HEK293 (cell line): Measurements from ENCODE around the gene MDN1.

Experiments used
- CTCF ChIA-PET: fragments of 350-600 bp; formaldehyde crosslinking; extraction: SDS; loops from one replicate; lab custom pipeline; 2021; ENCODE audit warnings: antibody characterized with exemption; lab: Yijun Ruan, JAX
- POLR2A ChIA-PET: fragments of 300-600 bp; formaldehyde crosslinking; extraction: SDS; loops from one replicate; lab custom pipeline; 2020; ENCODE audit warnings: antibody characterized with exemption, inconsistent platforms; lab: Yijun Ruan, JAX
- H3K27ac ChIP-seq: fragments of 200-500 bp; sonication (Bioruptor generic); 2 replicates; pipeline ENCODE4 v1.5.1; 2014; ENCODE audit warnings: low read depth, low read length, control low read depth, inconsistent platforms; ENCODE audit errors: extremely low read depth
- H3K36me3 ChIP-seq, 2 experiments: fragments of 200-500 bp in 1 of 2; sonication (Bioruptor generic) in 1 of 2; 1 replicate in 1 of 2; 2 replicates in 1 of 2; pipeline ENCODE4 v1.5.1; 2014 to 2017; ENCODE audit warnings: inconsistent platforms in 2 of 2, low read length in 2 of 2; ENCODE audit not compliant: control insufficient read depth in 2 of 2, insufficient read depth in 1 of 2
- H3K4me1 ChIP-seq: fragments of 200-500 bp; sonication (Bioruptor generic); 2 replicates; pipeline ENCODE4 v1.5.1; 2014; ENCODE audit warnings: mild to moderate bottlenecking, low read length, inconsistent platforms; ENCODE audit not compliant: control insufficient read depth, insufficient read depth
- H3K4me3 ChIP-seq: 2 replicates; pipeline ENCODE4 v1.5.1; 2011; ENCODE audit warnings: low read depth, mild to moderate bottlenecking, control low read depth, low read length, moderate library complexity
- H3K9me3 ChIP-seq: fragments of 200-500 bp; sonication (Bioruptor generic); 2 replicates; pipeline ENCODE4 v1.5.1; 2014; ENCODE audit warnings: low read depth, low read length, inconsistent platforms; ENCODE audit not compliant: control insufficient read depth, insufficient read depth
- GFI1B ChIP-seq: fragments of 450-650 bp; formaldehyde crosslinking; IDR thresholded peaks from 2 replicates; pipeline ENCODE4 v1.5.1; 2016; ENCODE audit warnings: missing biosample characterization, missing genetic modification characterization
- GLI4 ChIP-seq: fragments of 450-650 bp; formaldehyde crosslinking; IDR thresholded peaks from 2 replicates; pipeline ENCODE4 v1.5.1; 2016; ENCODE audit warnings: missing biosample characterization, missing genetic modification characterization
- KLF7 ChIP-seq: fragments of 450-650 bp; formaldehyde crosslinking; IDR thresholded peaks from 2 replicates; pipeline ENCODE4 v1.5.1; 2016; ENCODE audit warnings: missing biosample characterization, missing genetic modification characterization, borderline replicate concordance
- SETDB1 ChIP-seq: IDR thresholded peaks from one replicate; pipeline ENCODE4 v1.6.1; 2017; ENCODE audit warnings: mild to moderate bottlenecking, low read length, moderate library complexity, mixed read lengths; ENCODE audit not compliant: insufficient read length
- ZBTB17 ChIP-seq: fragments of 450-650 bp; formaldehyde crosslinking; IDR thresholded peaks from 2 replicates; pipeline ENCODE4 v1.5.1; 2016; ENCODE audit warnings: missing biosample characterization, missing genetic modification characterization
- ZFP37 ChIP-seq: fragments of 450-650 bp; formaldehyde crosslinking; IDR thresholded peaks from 2 replicates; pipeline ENCODE4 v1.5.1; 2016; ENCODE audit warnings: missing biosample characterization, missing genetic modification characterization
- ZNF157 ChIP-seq: fragments of 450-650 bp; formaldehyde crosslinking; IDR thresholded peaks from 2 replicates; pipeline ENCODE4 v1.5.1; 2016; ENCODE audit warnings: missing biosample characterization, missing genetic modification characterization
- ZNF174 ChIP-seq: fragments of 450-650 bp; formaldehyde crosslinking; IDR thresholded peaks from 2 replicates; pipeline ENCODE4 v1.5.0; 2017; ENCODE audit warnings: missing biosample characterization, mild to moderate bottlenecking, missing genetic modification characterization
- ZNF175 ChIP-seq: fragments of 450-650 bp; formaldehyde crosslinking; IDR thresholded peaks from 2 replicates; pipeline ENCODE4 v1.5.1; 2016; ENCODE audit warnings: missing biosample characterization, missing genetic modification characterization
- ZNF214 ChIP-seq: fragments of 450-650 bp; formaldehyde crosslinking; IDR thresholded peaks from 2 replicates; pipeline ENCODE4 v1.5.1; 2017; ENCODE audit warnings: missing biosample characterization, mild to moderate bottlenecking, missing genetic modification characterization, borderline replicate concordance
- ZNF426 ChIP-seq: fragments of 450-650 bp; formaldehyde crosslinking; IDR thresholded peaks from 2 replicates; pipeline ENCODE4 v1.5.1; 2017; ENCODE audit warnings: missing biosample characterization, missing genetic modification characterization, mild to moderate bottlenecking, inconsistent platforms, moderate library complexity
- ZNF600 ChIP-seq: fragments of 450-650 bp; formaldehyde crosslinking; IDR thresholded peaks from 2 replicates; pipeline ENCODE4 v1.5.1; 2016; ENCODE audit warnings: missing biosample characterization, missing genetic modification characterization
- ZNF664 ChIP-seq: fragments of 450-650 bp; formaldehyde crosslinking; IDR thresholded peaks from 2 replicates; pipeline ENCODE4 v1.5.1; 2016; ENCODE audit warnings: missing biosample characterization, missing genetic modification characterization
- ZSCAN16 ChIP-seq: fragments of 450-650 bp; formaldehyde crosslinking; IDR thresholded peaks from 2 replicates; pipeline ENCODE4 v1.5.1; 2016; ENCODE audit warnings: missing biosample characterization, missing genetic modification characterization
- ZSCAN30 ChIP-seq: fragments of 450-650 bp; IDR thresholded peaks from 2 replicates; pipeline ENCODE4 v1.5.1; 2018; ENCODE audit warnings: missing biosample characterization, mild to moderate bottlenecking, missing genetic modification characterization, moderate library complexity
- TF ChIP-seq, protein P1 (sequence below): fragments of 450-650 bp; formaldehyde crosslinking; IDR thresholded peaks from 2 replicates; pipeline ENCODE4 v1.5.1; 2016; ENCODE audit warnings: missing biosample characterization, missing genetic modification characterization
- TF ChIP-seq, protein P2 (sequence below): fragments of 450-650 bp; formaldehyde crosslinking; IDR thresholded peaks from 2 replicates; pipeline ENCODE4 v1.5.1; 2016; ENCODE audit warnings: missing biosample characterization, missing genetic modification characterization
- TF ChIP-seq, protein P3 (sequence below): fragments of 450-650 bp; formaldehyde crosslinking; IDR thresholded peaks from 2 replicates; pipeline ENCODE4 v1.5.1; 2016; ENCODE audit warnings: missing biosample characterization, missing genetic modification characterization, borderline replicate concordance
- TF ChIP-seq, protein P4 (sequence below): fragments of 450-650 bp; formaldehyde crosslinking; IDR thresholded peaks from 2 replicates; pipeline ENCODE4 v1.5.1; 2016; ENCODE audit warnings: missing biosample characterization, missing genetic modification characterization, low read depth
- TF ChIP-seq, protein P5 (sequence below): fragments of 450-650 bp; formaldehyde crosslinking; IDR thresholded peaks from 2 replicates; pipeline ENCODE4 v1.5.1; 2016; ENCODE audit warnings: missing biosample characterization, missing genetic modification characterization, low read depth
- TF ChIP-seq, protein P6 (sequence below): fragments of 450-650 bp; formaldehyde crosslinking; IDR thresholded peaks from 2 replicates; pipeline ENCODE4 v1.5.1; 2016; ENCODE audit warnings: missing biosample characterization, missing genetic modification characterization

Gene MDN1

DNA sequence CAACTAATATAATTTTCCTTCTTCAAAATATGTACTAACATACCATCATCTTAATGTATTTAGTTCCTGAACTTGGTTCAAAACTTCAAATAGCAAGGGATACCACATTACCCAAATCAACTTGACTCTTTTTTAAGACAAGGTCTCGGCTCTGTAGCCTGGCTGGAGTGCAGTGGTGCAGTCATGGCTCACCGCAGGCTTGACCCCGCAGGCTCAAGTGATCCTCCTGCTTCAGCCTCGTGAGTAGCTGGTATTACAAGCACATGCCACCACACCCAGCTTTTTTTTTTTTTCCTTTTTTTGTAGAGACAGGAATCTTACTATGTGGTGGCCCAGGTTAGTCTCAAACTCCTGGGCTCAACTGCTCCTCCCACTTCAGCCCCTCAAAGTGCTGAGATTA is 125.2 kb downstream of the MDN1 start:
- H3K36me3 ChIP-seq, result peaks cover 18 to 76% of the 10 kb centered on the region in 2 experiments
- ChIA-PET POLR2A (no interaction called here), CTCF (interaction anchor here (0.6 kb wide), 1 partner anchor 786 kb away, joined by 3 read pairs; no protein-coding TSS in a partner anchor)

DNA sequence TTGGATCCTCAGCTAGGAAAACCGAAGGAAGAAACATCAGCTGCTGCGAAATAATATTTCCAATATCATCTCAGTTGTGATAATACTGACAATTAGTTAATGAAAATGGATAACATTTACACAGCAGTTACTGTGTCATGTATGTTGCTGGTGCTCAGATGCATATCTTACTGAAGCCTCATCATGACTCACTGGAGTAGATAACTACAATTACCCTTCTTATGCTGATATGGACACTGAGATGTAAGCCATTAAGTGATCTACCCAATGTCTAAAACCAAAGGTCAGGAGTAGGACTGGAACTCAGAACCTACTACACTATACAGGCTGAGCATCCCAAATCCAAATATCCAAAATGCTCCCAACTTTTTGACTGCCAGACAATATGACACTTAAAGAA is 126.4 kb downstream of the MDN1 start:
- POLR2A ChIA-PET, result no interaction called here
- Histone ChIP-seq H3K36me3 (peaks cover 13 to 76% of the 10 kb centered on the region in 2 experiments), H3K4me3 (no peak overlapping the region), H3K27ac (no peak overlapping the region), H3K9me3 (no peaks in the 10 kb centered on the region), H3K4me1 (no peaks in the 10 kb centered on the region)
- CTCF ChIA-PET, result no interaction called here
- TF ChIP-seq KLF7 (no peak), ZNF175 (no peak), ZNF174 (tag by site-specific recombination) (no peak), ZSCAN16 (tag by site-specific recombination) (no peak), GFI1B (tag by site-specific recombination) (no peak)

More for the DNA sequence above, 125.2 kb downstream of the MDN1 start:
- Histone ChIP-seq H3K27ac (no peak overlapping the region), H3K4me3 (no peak overlapping the region), H3K9me3 (no peaks in the 10 kb centered on the region), H3K4me1 (no peaks in the 10 kb centered on the region)
- TF ChIP-seq ZSCAN30 (no peak), ZNF664 (tag by site-specific recombination) (no peak), ZNF175 (no peak), SETDB1 (no peak), ZNF600 (tag by site-specific recombination) (no peak), ZFP37 (tag by site-specific recombination) (no peak), KLF7 (no peak), ZNF214 (tag by site-specific recombination) (no peak), GLI4 (tag by site-specific recombination) (no peak), ZSCAN16 (tag by site-specific recombination) (no peak), ZNF426 (no peak), ZNF157 (tag by site-specific recombination) (no peak)
- TF ChIP-seq, protein P1, sequence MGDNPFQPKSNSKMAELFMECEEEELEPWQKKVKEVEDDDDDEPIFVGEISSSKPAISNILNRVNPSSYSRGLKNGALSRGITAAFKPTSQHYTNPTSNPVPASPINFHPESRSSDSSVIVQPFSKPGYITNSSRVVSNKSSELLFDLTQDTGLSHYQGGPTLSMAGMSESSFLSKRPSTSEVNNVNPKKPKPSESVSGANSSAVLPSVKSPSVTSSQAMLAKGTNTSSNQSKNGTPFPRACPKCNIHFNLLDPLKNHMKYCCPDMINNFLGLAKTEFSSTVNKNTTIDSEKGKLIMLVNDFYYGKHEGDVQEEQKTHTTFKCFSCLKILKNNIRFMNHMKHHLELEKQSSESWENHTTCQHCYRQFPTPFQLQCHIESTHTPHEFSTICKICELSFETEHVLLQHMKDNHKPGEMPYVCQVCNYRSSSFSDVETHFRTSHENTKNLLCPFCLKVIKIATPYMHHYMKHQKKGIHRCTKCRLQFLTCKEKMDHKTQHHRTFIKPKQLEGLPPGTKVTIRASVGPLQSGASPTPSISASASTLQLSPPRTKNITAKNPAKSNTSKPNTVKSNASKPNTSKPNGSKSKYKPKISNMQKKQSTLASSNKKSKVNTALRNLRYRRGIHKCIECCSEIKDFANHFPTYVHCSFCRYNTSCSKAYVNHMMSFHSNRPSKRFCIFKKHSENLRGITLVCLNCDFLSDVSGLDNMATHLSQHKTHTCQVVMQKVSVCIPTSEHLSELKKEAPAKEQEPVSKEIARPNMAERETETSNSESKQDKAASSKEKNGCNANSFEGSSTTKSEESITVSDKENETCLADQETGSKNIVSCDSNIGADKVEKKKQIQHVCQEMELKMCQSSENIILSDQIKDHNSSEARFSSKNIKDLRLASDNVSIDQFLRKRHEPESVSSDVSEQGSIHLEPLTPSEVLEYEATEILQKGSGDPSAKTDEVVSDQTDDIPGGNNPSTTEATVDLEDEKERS (tag by site-specific recombination), result no peak
- TF ChIP-seq, protein P2, sequence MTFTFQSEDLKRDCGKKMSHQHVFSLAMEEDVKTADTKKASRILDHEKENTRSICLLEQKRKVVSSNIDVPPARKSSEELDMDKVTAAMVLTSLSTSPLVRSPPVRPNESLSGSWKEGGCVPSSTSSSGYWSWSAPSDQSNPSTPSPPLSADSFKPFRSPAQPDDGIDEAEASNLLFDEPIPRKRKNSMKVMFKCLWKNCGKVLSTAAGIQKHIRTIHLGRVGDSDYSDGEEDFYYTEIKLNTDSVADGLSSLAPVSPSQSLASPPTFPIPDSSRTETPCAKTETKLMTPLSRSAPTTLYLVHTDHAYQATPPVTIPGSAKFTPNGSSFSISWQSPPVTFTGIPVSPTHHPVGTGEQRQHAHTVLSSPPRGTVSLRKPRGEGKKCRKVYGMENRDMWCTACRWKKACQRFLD (tag by site-specific recombination), result no peak
- TF ChIP-seq, protein P3, sequence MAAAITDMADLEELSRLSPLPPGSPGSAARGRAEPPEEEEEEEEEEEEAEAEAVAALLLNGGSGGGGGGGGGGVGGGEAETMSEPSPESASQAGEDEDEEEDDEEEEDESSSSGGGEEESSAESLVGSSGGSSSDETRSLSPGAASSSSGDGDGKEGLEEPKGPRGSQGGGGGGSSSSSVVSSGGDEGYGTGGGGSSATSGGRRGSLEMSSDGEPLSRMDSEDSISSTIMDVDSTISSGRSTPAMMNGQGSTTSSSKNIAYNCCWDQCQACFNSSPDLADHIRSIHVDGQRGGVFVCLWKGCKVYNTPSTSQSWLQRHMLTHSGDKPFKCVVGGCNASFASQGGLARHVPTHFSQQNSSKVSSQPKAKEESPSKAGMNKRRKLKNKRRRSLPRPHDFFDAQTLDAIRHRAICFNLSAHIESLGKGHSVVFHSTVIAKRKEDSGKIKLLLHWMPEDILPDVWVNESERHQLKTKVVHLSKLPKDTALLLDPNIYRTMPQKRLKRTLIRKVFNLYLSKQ (tag by site-specific recombination), result no peak

DNA sequence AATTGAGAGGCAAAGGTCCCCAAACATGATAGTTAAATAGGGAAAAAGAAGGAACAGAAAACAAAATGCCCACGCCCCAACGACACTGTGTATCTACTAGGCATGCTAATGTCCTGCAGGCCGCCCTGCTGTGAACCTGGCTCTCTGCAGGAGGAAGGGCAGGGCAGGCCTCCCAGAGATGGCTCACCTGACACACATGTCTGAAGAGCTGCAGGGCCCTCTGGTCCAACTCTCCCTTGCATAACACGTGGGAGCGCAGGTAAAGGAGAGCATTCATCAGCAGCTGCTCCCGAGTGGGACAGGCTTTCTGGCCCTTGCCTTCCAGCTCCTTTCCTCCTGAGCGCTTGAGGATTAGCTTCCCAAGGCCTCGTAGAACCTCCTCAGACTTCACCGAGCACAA is 127.3 kb downstream of the MDN1 start:
- H3K4me1 ChIP-seq, result no peaks in the 10 kb centered on the region
- CTCF ChIA-PET, result interaction anchor here (0.7 kb wide), 1 partner anchor 79 kb away, joined by 3 read pairs; no protein-coding TSS in a partner anchor
- no peaks in the 10 kb centered on the region for H3K9me3 ChIP-seq
- H3K27ac ChIP-seq, result no peak overlapping the region
- POLR2A ChIA-PET, result no interaction called here
- H3K36me3 ChIP-seq, result peaks cover 5 to 78% of the 10 kb centered on the region in 2 experiments; a peak in 2 of 3 replicates
- H3K4me3 ChIP-seq, result no peak overlapping the region
- TF ChIP-seq, protein P4, sequence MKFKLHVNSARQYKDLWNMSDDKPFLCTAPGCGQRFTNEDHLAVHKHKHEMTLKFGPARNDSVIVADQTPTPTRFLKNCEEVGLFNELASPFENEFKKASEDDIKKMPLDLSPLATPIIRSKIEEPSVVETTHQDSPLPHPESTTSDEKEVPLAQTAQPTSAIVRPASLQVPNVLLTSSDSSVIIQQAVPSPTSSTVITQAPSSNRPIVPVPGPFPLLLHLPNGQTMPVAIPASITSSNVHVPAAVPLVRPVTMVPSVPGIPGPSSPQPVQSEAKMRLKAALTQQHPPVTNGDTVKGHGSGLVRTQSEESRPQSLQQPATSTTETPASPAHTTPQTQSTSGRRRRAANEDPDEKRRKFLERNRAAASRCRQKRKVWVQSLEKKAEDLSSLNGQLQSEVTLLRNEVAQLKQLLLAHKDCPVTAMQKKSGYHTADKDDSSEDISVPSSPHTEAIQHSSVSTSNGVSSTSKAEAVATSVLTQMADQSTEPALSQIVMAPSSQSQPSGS (tag by site-specific recombination), result no peak
- TF ChIP-seq, protein P5, sequence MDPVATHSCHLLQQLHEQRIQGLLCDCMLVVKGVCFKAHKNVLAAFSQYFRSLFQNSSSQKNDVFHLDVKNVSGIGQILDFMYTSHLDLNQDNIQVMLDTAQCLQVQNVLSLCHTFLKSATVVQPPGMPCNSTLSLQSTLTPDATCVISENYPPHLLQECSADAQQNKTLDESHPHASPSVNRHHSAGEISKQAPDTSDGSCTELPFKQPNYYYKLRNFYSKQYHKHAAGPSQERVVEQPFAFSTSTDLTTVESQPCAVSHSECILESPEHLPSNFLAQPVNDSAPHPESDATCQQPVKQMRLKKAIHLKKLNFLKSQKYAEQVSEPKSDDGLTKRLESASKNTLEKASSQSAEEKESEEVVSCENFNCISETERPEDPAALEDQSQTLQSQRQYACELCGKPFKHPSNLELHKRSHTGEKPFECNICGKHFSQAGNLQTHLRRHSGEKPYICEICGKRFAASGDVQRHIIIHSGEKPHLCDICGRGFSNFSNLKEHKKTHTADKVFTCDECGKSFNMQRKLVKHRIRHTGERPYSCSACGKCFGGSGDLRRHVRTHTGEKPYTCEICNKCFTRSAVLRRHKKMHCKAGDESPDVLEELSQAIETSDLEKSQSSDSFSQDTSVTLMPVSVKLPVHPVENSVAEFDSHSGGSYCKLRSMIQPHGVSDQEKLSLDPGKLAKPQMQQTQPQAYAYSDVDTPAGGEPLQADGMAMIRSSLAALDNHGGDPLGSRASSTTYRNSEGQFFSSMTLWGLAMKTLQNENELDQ (tag by site-specific recombination), result no peak
- TF ChIP-seq, protein P6, sequence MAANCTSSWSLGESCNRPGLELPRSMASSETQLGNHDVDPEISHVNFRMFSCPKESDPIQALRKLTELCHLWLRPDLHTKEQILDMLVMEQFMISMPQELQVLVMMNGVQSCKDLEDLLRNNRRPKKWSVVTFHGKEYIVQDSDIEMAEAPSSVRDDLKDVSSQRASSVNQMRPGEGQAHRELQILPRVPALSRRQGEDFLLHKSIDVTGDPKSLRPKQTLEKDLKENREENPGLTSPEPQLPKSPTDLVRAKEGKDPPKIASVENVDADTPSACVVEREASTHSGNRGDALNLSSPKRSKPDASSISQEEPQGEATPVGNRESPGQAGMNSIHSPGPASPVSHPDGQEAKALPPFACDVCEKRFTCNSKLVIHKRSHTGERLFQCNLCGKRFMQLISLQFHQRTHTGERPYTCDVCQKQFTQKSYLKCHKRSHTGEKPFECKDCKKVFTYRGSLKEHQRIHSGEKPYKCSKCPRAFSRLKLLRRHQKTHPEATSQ (tag by site-specific recombination), result no peak
- TF ChIP-seq ZBTB17, result no peak
